Suprapubic skin (tissue), 3 donors: ENCODE measurements around the gene BAHD1.

Experiments
- POLR2AphosphoS5 ChIP-seq, 3 donors: sonication (generic); formaldehyde crosslinking; IDR thresholded peaks; one replicate each; pipeline ENCODE4 v1.6.1; 2017; ENCODE audit warnings: antibody characterized with exemption in 3 of 3
- TF ChIP-seq, protein P1 (sequence below), 2 donors: fragments of 200-600 bp in 1 of 2; fragments of 450-650 bp in 1 of 2; sonication (generic) in 1 of 2; IDR thresholded peaks; one replicate each; pipeline ENCODE4 v1.5.1; 2016 to 2019; ENCODE audit warnings: antibody characterized with exemption in 2 of 2, mild to moderate bottlenecking in 1 of 2, moderate library complexity in 1 of 2

DNA sequence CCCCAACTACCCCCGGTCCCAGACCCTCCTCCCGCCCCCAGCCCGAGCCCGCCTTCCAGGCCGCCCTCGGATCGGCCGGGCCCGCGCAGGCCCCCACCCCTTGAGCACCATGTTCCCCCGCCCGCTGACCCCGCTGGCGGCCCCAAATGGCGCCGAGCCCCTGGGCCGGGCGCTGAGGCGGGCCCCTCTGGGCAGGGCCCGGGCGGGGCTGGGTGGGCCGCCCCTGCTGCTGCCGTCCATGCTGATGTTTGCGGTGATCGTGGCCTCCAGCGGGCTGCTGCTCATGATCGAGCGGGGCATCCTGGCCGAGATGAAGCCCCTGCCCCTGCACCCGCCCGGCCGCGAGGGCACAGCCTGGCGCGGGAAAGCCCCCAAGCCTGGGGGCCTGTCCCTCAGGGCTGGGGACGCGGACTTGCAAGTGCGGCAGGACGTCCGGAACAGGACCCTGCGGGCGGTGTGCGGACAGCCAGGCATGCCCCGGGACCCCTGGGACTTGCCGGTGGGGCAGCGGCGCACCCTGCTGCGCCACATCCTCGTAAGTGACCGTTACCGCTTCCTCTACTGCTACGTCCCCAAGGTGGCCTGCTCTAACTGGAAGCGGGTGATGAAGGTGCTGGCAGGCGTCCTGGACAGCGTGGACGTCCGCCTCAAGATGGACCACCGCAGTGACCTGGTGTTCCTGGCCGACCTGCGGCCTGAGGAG, 30.5 kb downstream of the BAHD1 start:
- TF ChIP-seq POLR2AphosphoS5 (IDR thresholded peaks at IDR 0.05) = no peak
- TF ChIP-seq, protein P1, sequence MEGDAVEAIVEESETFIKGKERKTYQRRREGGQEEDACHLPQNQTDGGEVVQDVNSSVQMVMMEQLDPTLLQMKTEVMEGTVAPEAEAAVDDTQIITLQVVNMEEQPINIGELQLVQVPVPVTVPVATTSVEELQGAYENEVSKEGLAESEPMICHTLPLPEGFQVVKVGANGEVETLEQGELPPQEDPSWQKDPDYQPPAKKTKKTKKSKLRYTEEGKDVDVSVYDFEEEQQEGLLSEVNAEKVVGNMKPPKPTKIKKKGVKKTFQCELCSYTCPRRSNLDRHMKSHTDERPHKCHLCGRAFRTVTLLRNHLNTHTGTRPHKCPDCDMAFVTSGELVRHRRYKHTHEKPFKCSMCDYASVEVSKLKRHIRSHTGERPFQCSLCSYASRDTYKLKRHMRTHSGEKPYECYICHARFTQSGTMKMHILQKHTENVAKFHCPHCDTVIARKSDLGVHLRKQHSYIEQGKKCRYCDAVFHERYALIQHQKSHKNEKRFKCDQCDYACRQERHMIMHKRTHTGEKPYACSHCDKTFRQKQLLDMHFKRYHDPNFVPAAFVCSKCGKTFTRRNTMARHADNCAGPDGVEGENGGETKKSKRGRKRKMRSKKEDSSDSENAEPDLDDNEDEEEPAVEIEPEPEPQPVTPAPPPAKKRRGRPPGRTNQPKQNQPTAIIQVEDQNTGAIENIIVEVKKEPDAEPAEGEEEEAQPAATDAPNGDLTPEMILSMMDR (IDR thresholded peaks at IDR 0.05) = no peak
